Colonic mucosa (tissue), 4 donors: ENCODE data around the gene FAM78A. TPM values are rescaled to one million over a fixed set of nuclear protein-coding genes. Genes with fewer than 3 reads are reported as not detected.

Experiments used
- DNase-seq: peaks from one replicate; pipeline ENCODE4 v3.0.0-alpha.2; 2020
- H3K27ac ChIP-seq: fragments of 200-600 bp; one replicate; pipeline ENCODE4 v1.8.0; 2021
- H3K27me3 ChIP-seq: fragments of 200-600 bp; one replicate; pipeline ENCODE4 v1.8.0; 2021
- H3K36me3 ChIP-seq: fragments of 200-600 bp; one replicate; pipeline ENCODE4 v1.8.0; 2021
- H3K4me1 ChIP-seq: fragments of 200-600 bp; one replicate; pipeline ENCODE4 v1.8.0; 2021; ENCODE audit warnings: mild to moderate bottlenecking
- H3K4me3 ChIP-seq: fragments of 200-600 bp; one replicate; pipeline ENCODE4 v1.8.0; 2021
- H3K9ac ChIP-seq, 2 donors: one replicate each; pipeline ENCODE4 v1.7.0; 2013; ENCODE audit warnings: control low read depth in 2 of 2, low read depth in 2 of 2, low read length in 2 of 2
- H3K9me3 ChIP-seq: fragments of 200-600 bp; one replicate; pipeline ENCODE4 v1.8.0; 2021
- CTCF ChIP-seq: fragments of 200-600 bp; IDR thresholded peaks from one replicate; pipeline ENCODE4 v1.8.0; 2022; ENCODE audit warnings: antibody characterized with exemption, mild to moderate bottlenecking
- intact Hi-C: fragments of 100-400 bp; cut with DNase I; formaldehyde crosslinking; loops from one replicate; pipeline ENCODE4 v1.14.1; 2022
- total RNA-seq, 2 donors: library from RNA; stranded (reverse); fragmentation: NEBNext Ultra II Directional in 1 of 2; extraction: Animal tissue kit (Norgen Biotek cat#: 25700) in 1 of 2; gene quantifications; one replicate each; pipeline ENCODE4 v1.2.1, GENCODE V29; 2021
- donor health status: healthy.
- donor health status: DM: no; HTN: no; CAD: no.
- donor health status: DM: no; HTN: no; CAD: no.

FAM78A gene
- total RNA-seq = 1 to 10 TPM; 1.5 to 2.0 TPM

GRCh38 chr9:131276094-131276888 is at the start of gene FAM78A:
Gene FAM78A, minus strand, starts transcription at chr9:131276510. Its CDS starts 331 bp downstream, at chr9:131276179.
- intact Hi-C loops = no loop called here
- H3K4me1 ChIP-seq = no peaks in the 10 kb centered on the region
- no peaks in the 10 kb centered on the region for H3K9me3 ChIP-seq
- TF ChIP-seq CTCF = no peak
- no peak for DNase-seq
- H3K4me3 ChIP-seq = peak within 1 kb of the TSS; percentile 62
- H3K9ac ChIP-seq = peak within 1 kb of the TSS; percentile 60 to 72
- peaks cover 14% of the 10 kb centered on the region for H3K27me3 ChIP-seq
- H3K36me3 ChIP-seq = no peaks in the 10 kb centered on the region
- H3K27ac ChIP-seq = peak within 1 kb of the TSS; percentile 75

GRCh38 chr9:131324736-131325679 is 48.7 kb upstream of the FAM78A start:
- Histone ChIP-seq H3K4me3 (no peak overlapping the region), H3K4me1 (no peaks in the 10 kb centered on the region), H3K27ac (no peak overlapping the region), H3K36me3 (no peaks in the 10 kb centered on the region), H3K27me3 (no peaks in the 10 kb centered on the region), H3K9ac (no peak overlapping the region), H3K9me3 (no peaks in the 10 kb centered on the region)
- no peak for DNase-seq
- intact Hi-C loops = no loop called here
- TF ChIP-seq CTCF = no peak

GRCh38 chr9:131323629-131324028 is 47.3 kb upstream of the FAM78A start:
- no peaks in the 10 kb centered on the region for H3K36me3 ChIP-seq
- no peak for DNase-seq
- no peak overlapping the region for H3K9ac ChIP-seq
- no peak overlapping the region for H3K4me3 ChIP-seq
- H3K27ac ChIP-seq = no peak overlapping the region
- no peaks in the 10 kb centered on the region for H3K27me3 ChIP-seq
- no peaks in the 10 kb centered on the region for H3K4me1 ChIP-seq
- H3K9me3 ChIP-seq = no peaks in the 10 kb centered on the region
- intact Hi-C loops = no loop called here
- TF ChIP-seq CTCF = no peak

- intact Hi-C loops = no loop called here
- no peak for DNase-seq
- no peak overlapping the region for H3K27ac ChIP-seq
Observed at GRCh38 chr9:131320031-131320685, 43.8 kb upstream of the FAM78A start.

More at GRCh38 chr9:131320031-131320685, 43.8 kb upstream of the FAM78A start:
- no peak for TF ChIP-seq CTCF
- Histone ChIP-seq H3K9ac (no peak overlapping the region), H3K9me3 (no peaks in the 10 kb centered on the region), H3K27me3 (no peaks in the 10 kb centered on the region), H3K36me3 (no peaks in the 10 kb centered on the region), H3K4me3 (no peak overlapping the region), H3K4me1 (no peaks in the 10 kb centered on the region)
